Measurements from ENCODE around the gene PIK3CD. TPM values are rescaled to one million over a fixed set of nuclear protein-coding genes. Genes with fewer than 3 reads are reported as not detected.

PIK3CD gene
- total RNA-seq, 1 donor from 2014 or later, result 1.8 TPM

GRCh38 chr1:9628541-9629444 is 22.7 kb upstream of the PIK3CD start:
- Mint-ChIP-seq H3K36me3 (no peaks in the 10 kb centered on the region), H3K4me3 (no peak overlapping the region), H3K27ac (no peak overlapping the region), H3K4me1 (ENCODE audit: unreplicated experiment) (no peaks in the 10 kb centered on the region), H3K27me3 (peaks cover 18% of the 10 kb centered on the region), H3K9me3 (no peaks in the 10 kb centered on the region)
- TF ChIP-seq, protein P1, sequence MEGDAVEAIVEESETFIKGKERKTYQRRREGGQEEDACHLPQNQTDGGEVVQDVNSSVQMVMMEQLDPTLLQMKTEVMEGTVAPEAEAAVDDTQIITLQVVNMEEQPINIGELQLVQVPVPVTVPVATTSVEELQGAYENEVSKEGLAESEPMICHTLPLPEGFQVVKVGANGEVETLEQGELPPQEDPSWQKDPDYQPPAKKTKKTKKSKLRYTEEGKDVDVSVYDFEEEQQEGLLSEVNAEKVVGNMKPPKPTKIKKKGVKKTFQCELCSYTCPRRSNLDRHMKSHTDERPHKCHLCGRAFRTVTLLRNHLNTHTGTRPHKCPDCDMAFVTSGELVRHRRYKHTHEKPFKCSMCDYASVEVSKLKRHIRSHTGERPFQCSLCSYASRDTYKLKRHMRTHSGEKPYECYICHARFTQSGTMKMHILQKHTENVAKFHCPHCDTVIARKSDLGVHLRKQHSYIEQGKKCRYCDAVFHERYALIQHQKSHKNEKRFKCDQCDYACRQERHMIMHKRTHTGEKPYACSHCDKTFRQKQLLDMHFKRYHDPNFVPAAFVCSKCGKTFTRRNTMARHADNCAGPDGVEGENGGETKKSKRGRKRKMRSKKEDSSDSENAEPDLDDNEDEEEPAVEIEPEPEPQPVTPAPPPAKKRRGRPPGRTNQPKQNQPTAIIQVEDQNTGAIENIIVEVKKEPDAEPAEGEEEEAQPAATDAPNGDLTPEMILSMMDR (conservative IDR thresholded peaks at IDR 0.05), result no peak
- DNase-seq (ENCODE audit: extremely low spot score, unreplicated experiment), result no peak

DNA sequence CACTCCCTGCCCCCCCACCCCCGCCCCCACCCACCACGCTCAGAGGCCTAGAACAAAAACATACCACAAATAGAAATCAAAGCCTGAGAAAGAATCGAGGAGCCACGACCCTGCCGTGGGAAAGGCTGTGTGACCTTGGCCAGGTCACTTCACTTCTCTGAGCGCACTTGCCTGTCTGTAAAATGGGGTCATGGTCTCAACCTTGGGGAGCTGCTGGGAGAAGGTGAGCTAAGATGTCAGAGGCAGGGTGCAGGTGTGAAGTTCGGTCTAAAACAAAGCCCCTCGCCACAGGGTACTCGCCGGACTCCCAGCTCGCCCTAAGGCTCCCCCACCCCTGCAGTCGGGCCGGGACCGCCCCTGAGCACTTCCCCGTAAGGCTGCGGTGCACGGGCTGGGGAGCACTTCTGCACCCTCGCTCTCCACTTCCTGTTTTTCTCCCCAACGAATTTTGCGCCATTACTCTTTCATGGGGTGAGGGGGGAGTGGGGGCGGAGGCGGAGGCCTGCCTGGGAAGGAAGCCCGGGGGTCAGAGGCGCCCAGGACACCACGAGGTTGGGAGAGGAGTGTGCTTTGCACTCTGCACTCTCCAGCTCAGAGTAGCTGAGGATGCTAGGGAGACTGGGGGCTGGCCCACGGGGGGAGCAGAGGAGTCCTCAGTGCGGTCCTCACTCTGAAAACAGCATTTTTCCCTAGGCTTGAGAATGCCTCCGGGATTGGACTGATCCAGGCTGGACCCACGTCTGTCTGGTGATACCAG is 21.9 kb upstream of the PIK3CD start:
- Mint-ChIP-seq H3K27me3 (peaks cover 14% of the 10 kb centered on the region), H3K36me3 (no peaks in the 10 kb centered on the region), H3K4me1 (ENCODE audit: unreplicated experiment) (no peaks in the 10 kb centered on the region), H3K4me3 (no peak overlapping the region), H3K27ac (no peak overlapping the region), H3K9me3 (no peaks in the 10 kb centered on the region)
- DNase-seq (ENCODE audit: extremely low spot score, unreplicated experiment), result peak; percentile 60
- TF ChIP-seq, protein P1 (conservative IDR thresholded peaks at IDR 0.05), result no peak

- no peak for DNase-seq (ENCODE audit: extremely low spot score, unreplicated experiment)
- Mint-ChIP-seq H3K9me3 (no peaks in the 10 kb centered on the region), H3K27ac (no peak overlapping the region), H3K27me3 (peaks cover 14% of the 10 kb centered on the region), H3K36me3 (no peaks in the 10 kb centered on the region), H3K4me3 (no peak overlapping the region), H3K4me1 (ENCODE audit: unreplicated experiment) (no peaks in the 10 kb centered on the region)
- TF ChIP-seq, protein P1 (conservative IDR thresholded peaks at IDR 0.05), result no peak
These were observed 21.0 kb upstream of the PIK3CD start for GRCh38 chr1:9630331-9631111.

DNA sequence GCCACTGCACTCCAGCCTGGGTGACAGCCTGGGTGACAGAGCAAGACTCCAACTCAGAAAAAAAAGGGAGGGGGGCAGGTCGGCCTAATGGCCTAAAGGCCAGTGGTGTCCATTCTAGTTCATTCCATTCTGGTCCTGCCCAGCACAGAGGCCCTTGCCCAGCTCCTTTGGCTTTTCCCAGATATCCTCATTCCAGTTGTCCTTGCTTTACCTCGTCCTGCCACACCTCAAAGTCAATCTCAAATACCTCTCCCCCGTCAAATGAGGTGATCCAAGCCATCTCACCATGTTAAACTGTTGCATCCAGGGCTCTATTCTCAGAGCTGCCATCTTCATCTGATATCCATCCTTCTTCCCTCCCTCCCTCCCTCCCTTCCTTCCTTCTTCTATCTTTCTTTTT is 19.9 kb upstream of the PIK3CD start:
- no peaks in the 10 kb centered on the region for H3K9me3 Mint-ChIP-seq
- no peak for DNase-seq (ENCODE audit: extremely low spot score, unreplicated experiment)
- TF ChIP-seq, protein P1 (conservative IDR thresholded peaks at IDR 0.05), result no peak
- H3K4me1 Mint-ChIP-seq (ENCODE audit: unreplicated experiment), result no peaks in the 10 kb centered on the region
- no peak overlapping the region for H3K4me3 Mint-ChIP-seq
- H3K27me3 Mint-ChIP-seq, result peaks cover 10% of the 10 kb centered on the region
- H3K27ac Mint-ChIP-seq, result no peak overlapping the region
- H3K36me3 Mint-ChIP-seq, result no peaks in the 10 kb centered on the region

DNA sequence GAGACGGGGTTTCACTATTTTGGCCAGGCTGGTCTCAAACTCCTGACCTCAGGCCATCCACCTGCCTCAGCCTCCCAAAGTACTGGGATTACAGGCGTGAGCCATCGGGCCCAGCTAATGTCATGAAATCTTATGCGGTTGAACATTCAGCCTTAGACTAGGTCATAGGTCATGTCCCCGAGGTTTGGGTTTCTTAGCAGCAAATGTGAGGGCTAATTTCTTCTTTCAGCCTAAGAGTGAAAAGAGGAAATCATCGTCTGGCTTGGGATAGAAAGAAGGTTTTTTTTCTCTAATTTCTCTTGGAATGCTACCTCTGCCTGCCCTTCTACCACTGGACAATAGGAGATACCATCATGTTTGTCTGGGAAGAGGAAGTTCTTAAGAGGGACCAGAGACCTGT is 18.0 kb upstream of the PIK3CD start:
- no peak overlapping the region for H3K4me3 Mint-ChIP-seq
- H3K4me1 Mint-ChIP-seq (ENCODE audit: unreplicated experiment), result no peaks in the 10 kb centered on the region
- peaks cover 4% of the 10 kb centered on the region for H3K27me3 Mint-ChIP-seq
- TF ChIP-seq, protein P1 (conservative IDR thresholded peaks at IDR 0.05), result no peak
- no peak for DNase-seq (ENCODE audit: extremely low spot score, unreplicated experiment)
- no peaks in the 10 kb centered on the region for H3K9me3 Mint-ChIP-seq
- H3K27ac Mint-ChIP-seq, result no peak overlapping the region
- H3K36me3 Mint-ChIP-seq, result no peaks in the 10 kb centered on the region

All from type B pancreatic cell (in vitro differentiated cells).